ENCODE data around the gene GPD1L.

Gene GPD1L

GRCh38 chr3:32086464-32086863, 20.0 kb upstream of the GPD1L start:
- Histone ChIP-seq H3K36me3 (replicated peaks in 1 of 2; ENCODE audit: control insufficient read depth in 2 of 2, insufficient read depth in 2 of 2, low read length in 2 of 2) (no peaks in the 10 kb centered on the region), H3K4me1 (ENCODE audit: control insufficient read depth in 2 of 2, insufficient read depth in 1 of 2, low read depth in 1 of 2, low read length in 2 of 2) (no peaks in the 10 kb centered on the region), H4K8ac (ENCODE audit: low read depth, low read length) (no peak overlapping the region), H2AFZ (ENCODE audit: low read length) (no peak overlapping the region), H3K4me2 (ENCODE audit: insufficient read depth, low read length, poor library complexity, severe bottlenecking) (no peak overlapping the region), H2BK120ac (ENCODE audit: low read depth, low read length) (no peak overlapping the region), H3K23ac (ENCODE audit: low read depth, low read length, poor library complexity) (no peak overlapping the region), H2AK5ac (ENCODE audit: low read depth, low read length) (no peak overlapping the region), H3K27ac (replicated peaks; ENCODE audit: low read length) (no peak overlapping the region), H3K9me3 (replicated peaks in 1 of 2; ENCODE audit: control insufficient read depth in 2 of 2, insufficient read depth in 1 of 2, low read depth in 1 of 2, low read length in 2 of 2) (peaks cover 0 to 2% of the 10 kb centered on the region in 2 donors), H2BK12ac (ENCODE audit: low read length) (no peak overlapping the region), H2BK5ac (ENCODE audit: low read length) (no peak overlapping the region), H3K14ac (ENCODE audit: low read length) (no peak overlapping the region), H3K79me1 (ENCODE audit: low read depth, low read length) (no peaks in the 10 kb centered on the region), H3K4me3 (ENCODE audit: low read length in 2 of 2) (no peak overlapping the region), H4K91ac (ENCODE audit: low read depth, low read length, poor library complexity) (no peak overlapping the region), H3K27me3 (ENCODE audit: control insufficient read depth in 3 of 3, insufficient read depth in 3 of 3, low read depth in 1 of 3, low read length in 3 of 3) (peaks cover 0 to 4% (median 0%) of the 10 kb centered on the region in 3 experiments), H3K4ac (ENCODE audit: low read length) (no peak overlapping the region), H2BK15ac (ENCODE audit: low read length) (no peak overlapping the region), H3K9ac (ENCODE audit: low read depth, low read length, poor library complexity) (no peak overlapping the region), H3K18ac (ENCODE audit: low read length) (no peak overlapping the region)
- DNase-seq (ENCODE audit: low spot score): no peak
- no CpG with 5 or more reads among the region's 1 CpG for WGBS, 2 donors (ENCODE audit: extremely low coverage in 2 of 2, insufficient read length in 2 of 2, insufficient replicate concordance in 1 of 2)

- H3K4ac ChIP-seq (ENCODE audit: low read length): no peak overlapping the region
- no peaks in the 10 kb centered on the region for H3K4me1 ChIP-seq (ENCODE audit: control insufficient read depth in 2 of 2, insufficient read depth in 1 of 2, low read depth in 1 of 2, low read length in 2 of 2)
Measured at GRCh38 chr3:32089476-32089875, 16.9 kb upstream of the GPD1L start.

GRCh38 chr3:32093204-32093603, 13.2 kb upstream of the GPD1L start:
- Histone ChIP-seq H4K91ac (ENCODE audit: low read depth, low read length, poor library complexity) (no peak overlapping the region), H2BK12ac (ENCODE audit: low read length) (no peak overlapping the region), H3K4ac (ENCODE audit: low read length) (no peak overlapping the region), H3K27me3 (ENCODE audit: control insufficient read depth in 3 of 3, insufficient read depth in 3 of 3, low read depth in 1 of 3, low read length in 3 of 3) (no peaks in the 10 kb centered on the region), H3K4me2 (ENCODE audit: insufficient read depth, low read length, poor library complexity, severe bottlenecking) (no peak overlapping the region), H2AFZ (ENCODE audit: low read length) (no peak overlapping the region), H3K79me1 (ENCODE audit: low read depth, low read length) (no peaks in the 10 kb centered on the region), H2AK5ac (ENCODE audit: low read depth, low read length) (no peak overlapping the region), H3K36me3 (replicated peaks in 1 of 2; ENCODE audit: control insufficient read depth in 2 of 2, insufficient read depth in 2 of 2, low read length in 2 of 2) (no peaks in the 10 kb centered on the region), H3K27ac (replicated peaks; ENCODE audit: low read length) (no peak overlapping the region), H2BK120ac (ENCODE audit: low read depth, low read length) (no peak overlapping the region), H3K9ac (ENCODE audit: low read depth, low read length, poor library complexity) (no peak overlapping the region), H3K23ac (ENCODE audit: low read depth, low read length, poor library complexity) (no peak overlapping the region), H4K8ac (ENCODE audit: low read depth, low read length) (no peak overlapping the region), H3K14ac (ENCODE audit: low read length) (no peak overlapping the region), H3K4me1 (ENCODE audit: control insufficient read depth in 2 of 2, insufficient read depth in 1 of 2, low read depth in 1 of 2, low read length in 2 of 2) (no peaks in the 10 kb centered on the region), H3K18ac (ENCODE audit: low read length) (no peak overlapping the region), H2BK15ac (ENCODE audit: low read length) (no peak overlapping the region), H3K4me3 (ENCODE audit: low read length in 2 of 2) (no peak overlapping the region), H2BK5ac (ENCODE audit: low read length) (no peak overlapping the region), H3K9me3 (replicated peaks in 1 of 2; ENCODE audit: control insufficient read depth in 2 of 2, insufficient read depth in 1 of 2, low read depth in 1 of 2, low read length in 2 of 2) (peaks cover 0 to 2% of the 10 kb centered on the region in 2 donors)
- 100% methylated on average over 1 of the region's 5 CpGs; no CpG with 5 or more reads in 1 of the 2 donors for WGBS, 2 donors (ENCODE audit: extremely low coverage in 2 of 2, insufficient read length in 2 of 2, insufficient replicate concordance in 1 of 2)
- DNase-seq (ENCODE audit: low spot score): no peak

More at GRCh38 chr3:32089476-32089875, 16.9 kb upstream of the GPD1L start:
- Histone ChIP-seq H3K9me3 (replicated peaks in 1 of 2; ENCODE audit: control insufficient read depth in 2 of 2, insufficient read depth in 1 of 2, low read depth in 1 of 2, low read length in 2 of 2) (peaks cover 0 to 2% of the 10 kb centered on the region in 2 donors), H4K8ac (ENCODE audit: low read depth, low read length) (no peak overlapping the region), H2AK5ac (ENCODE audit: low read depth, low read length) (no peak overlapping the region), H2BK120ac (ENCODE audit: low read depth, low read length) (no peak overlapping the region), H2BK5ac (ENCODE audit: low read length) (no peak overlapping the region), H3K23ac (ENCODE audit: low read depth, low read length, poor library complexity) (no peak overlapping the region), H2BK15ac (ENCODE audit: low read length) (no peak overlapping the region), H3K79me1 (ENCODE audit: low read depth, low read length) (no peaks in the 10 kb centered on the region), H3K14ac (ENCODE audit: low read length) (no peak overlapping the region), H3K27me3 (ENCODE audit: control insufficient read depth in 3 of 3, insufficient read depth in 3 of 3, low read depth in 1 of 3, low read length in 3 of 3) (no peaks in the 10 kb centered on the region), H3K9ac (ENCODE audit: low read depth, low read length, poor library complexity) (no peak overlapping the region), H3K27ac (replicated peaks; ENCODE audit: low read length) (no peak overlapping the region), H3K18ac (ENCODE audit: low read length) (no peak overlapping the region), H4K91ac (ENCODE audit: low read depth, low read length, poor library complexity) (no peak overlapping the region), H3K36me3 (replicated peaks in 1 of 2; ENCODE audit: control insufficient read depth in 2 of 2, insufficient read depth in 2 of 2, low read length in 2 of 2) (no peaks in the 10 kb centered on the region), H2BK12ac (ENCODE audit: low read length) (no peak overlapping the region), H2AFZ (ENCODE audit: low read length) (no peak overlapping the region), H3K4me2 (ENCODE audit: insufficient read depth, low read length, poor library complexity, severe bottlenecking) (no peak overlapping the region), H3K4me3 (ENCODE audit: low read length in 2 of 2) (no peak overlapping the region)
- WGBS, 2 donors (ENCODE audit: extremely low coverage in 2 of 2, insufficient read length in 2 of 2, insufficient replicate concordance in 1 of 2): no CpG with 5 or more reads among the region's 6 CpGs
- DNase-seq (ENCODE audit: low spot score): no peak

- Histone ChIP-seq H2BK5ac (ENCODE audit: low read length) (no peak overlapping the region), H2BK15ac (ENCODE audit: low read length) (no peak overlapping the region), H2BK12ac (ENCODE audit: low read length) (no peak overlapping the region), H3K23ac (ENCODE audit: low read depth, low read length, poor library complexity) (no peak overlapping the region), H3K4me1 (ENCODE audit: control insufficient read depth in 2 of 2, insufficient read depth in 1 of 2, low read depth in 1 of 2, low read length in 2 of 2) (no peaks in the 10 kb centered on the region), H4K91ac (ENCODE audit: low read depth, low read length, poor library complexity) (no peak overlapping the region), H2BK120ac (ENCODE audit: low read depth, low read length) (no peak overlapping the region), H3K27ac (replicated peaks; ENCODE audit: low read length) (no peak overlapping the region), H4K8ac (ENCODE audit: low read depth, low read length) (no peak overlapping the region), H3K9me3 (replicated peaks in 1 of 2; ENCODE audit: control insufficient read depth in 2 of 2, insufficient read depth in 1 of 2, low read depth in 1 of 2, low read length in 2 of 2) (no peaks in the 10 kb centered on the region), H3K4me2 (ENCODE audit: insufficient read depth, low read length, poor library complexity, severe bottlenecking) (no peak overlapping the region), H3K36me3 (replicated peaks in 1 of 2; ENCODE audit: control insufficient read depth in 2 of 2, insufficient read depth in 2 of 2, low read length in 2 of 2) (no peaks in the 10 kb centered on the region), H3K18ac (ENCODE audit: low read length) (no peak overlapping the region), H2AK5ac (ENCODE audit: low read depth, low read length) (no peak overlapping the region), H3K79me1 (ENCODE audit: low read depth, low read length) (no peaks in the 10 kb centered on the region), H3K9ac (ENCODE audit: low read depth, low read length, poor library complexity) (no peak overlapping the region), H3K4ac (ENCODE audit: low read length) (no peak overlapping the region), H3K27me3 (ENCODE audit: control insufficient read depth in 3 of 3, insufficient read depth in 3 of 3, low read depth in 1 of 3, low read length in 3 of 3) (no peaks in the 10 kb centered on the region), H3K4me3 (ENCODE audit: low read length in 2 of 2) (no peak overlapping the region), H3K14ac (ENCODE audit: low read length) (no peak overlapping the region), H2AFZ (ENCODE audit: low read length) (no peak overlapping the region)
- DNase-seq (ENCODE audit: low spot score): no peak
- WGBS, 2 donors (ENCODE audit: extremely low coverage in 2 of 2, insufficient read length in 2 of 2, insufficient replicate concordance in 1 of 2): no CpG with 5 or more reads among the region's 3 CpGs
Measured at GRCh38 chr3:32095431-32095830, 11.0 kb upstream of the GPD1L start.
